HG03442 (cell line): ENCODE data around the gene ALG1.
A peak's percentile ranks its signal among the peaks of the same experiment; 100 is the strongest.
"Not testable (repeated sequence)": the region's sequence is repeated elsewhere in the genome, so short reads cannot be mapped to it uniquely, and the experiment has no call there.

Experiments
- ATAC-seq: cut with Tn5 transposase; IDR thresholded peaks from one replicate; pipeline ENCODE4 v1.9.1; 2021; ENCODE audit warnings: mild to moderate bottlenecking, moderate library complexity; ENCODE audit not compliant: unreplicated experiment

Gene ALG1

DNA sequence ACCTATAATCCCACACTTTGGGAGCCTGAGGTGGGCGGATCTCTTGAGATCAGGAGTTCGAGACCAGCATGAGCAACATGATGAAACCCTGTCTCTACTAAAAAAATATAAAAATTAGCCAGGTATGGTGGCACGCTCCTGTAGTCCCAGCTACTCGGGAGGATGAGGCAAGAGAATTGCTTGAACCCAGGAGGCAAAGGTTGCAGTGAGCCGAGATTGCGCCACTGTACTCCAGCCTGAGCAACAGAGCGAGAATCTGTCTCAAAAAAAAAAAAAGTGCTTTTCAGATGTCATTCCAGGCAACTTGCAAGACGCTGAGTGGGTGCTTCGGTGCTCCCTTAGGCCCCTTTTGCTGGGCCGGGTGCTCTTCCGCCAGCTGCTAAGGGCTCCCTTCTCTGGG, 27.1 kb upstream of the ALG1 start:
- not testable (repeated sequence) for ATAC-seq

DNA sequence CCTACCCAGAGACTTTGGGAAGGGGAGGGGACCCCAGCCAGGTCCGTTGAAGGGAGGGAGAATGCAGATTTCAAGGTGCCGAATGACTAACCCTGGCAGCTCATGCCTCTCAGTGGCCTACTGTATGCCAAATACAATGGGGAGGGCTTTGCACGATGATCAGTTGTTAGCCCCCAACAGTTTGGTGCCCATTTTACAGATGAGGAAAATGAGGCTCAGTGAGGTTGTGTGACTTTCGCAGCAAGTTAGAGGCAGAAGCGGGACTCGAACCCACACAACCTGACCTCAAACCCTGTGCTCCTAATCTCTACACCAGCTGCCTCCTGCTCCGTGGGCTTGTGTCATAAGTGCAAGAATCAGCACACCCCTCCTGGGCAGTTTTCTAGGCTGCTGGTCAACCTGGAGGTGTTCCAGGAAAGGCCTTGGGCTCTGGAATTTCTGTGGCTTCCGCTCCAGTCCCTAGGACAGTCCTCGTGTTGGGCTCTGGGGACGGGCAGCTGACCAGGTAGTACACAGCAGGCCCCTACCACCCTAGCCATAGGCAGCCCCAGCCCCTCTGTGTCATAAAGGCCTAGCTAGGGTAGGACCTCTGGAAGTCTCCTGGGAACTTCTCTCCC, 26.0 kb upstream of the ALG1 start:
- ATAC-seq = no peak

DNA sequence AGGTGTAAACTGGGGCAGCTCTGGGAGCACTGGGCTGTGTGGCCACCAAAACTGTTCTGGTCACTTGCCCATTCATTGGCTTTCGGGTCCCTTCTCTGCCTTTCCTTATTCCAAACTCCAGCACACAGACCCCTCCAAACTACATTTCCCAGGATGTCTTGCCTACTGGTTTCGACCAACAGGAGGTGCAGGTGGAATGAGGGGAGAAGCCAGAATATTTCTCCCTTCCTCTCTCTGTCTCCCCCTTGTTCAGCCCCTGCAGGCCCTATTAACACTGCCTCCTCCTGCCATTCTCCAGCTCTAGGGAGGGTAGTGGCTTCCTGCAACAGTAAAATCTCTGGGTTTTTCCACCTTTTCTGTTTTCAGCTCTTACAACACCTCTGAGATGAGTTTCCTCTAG, 24.7 kb upstream of the ALG1 start:
- ATAC-seq = no peak

DNA sequence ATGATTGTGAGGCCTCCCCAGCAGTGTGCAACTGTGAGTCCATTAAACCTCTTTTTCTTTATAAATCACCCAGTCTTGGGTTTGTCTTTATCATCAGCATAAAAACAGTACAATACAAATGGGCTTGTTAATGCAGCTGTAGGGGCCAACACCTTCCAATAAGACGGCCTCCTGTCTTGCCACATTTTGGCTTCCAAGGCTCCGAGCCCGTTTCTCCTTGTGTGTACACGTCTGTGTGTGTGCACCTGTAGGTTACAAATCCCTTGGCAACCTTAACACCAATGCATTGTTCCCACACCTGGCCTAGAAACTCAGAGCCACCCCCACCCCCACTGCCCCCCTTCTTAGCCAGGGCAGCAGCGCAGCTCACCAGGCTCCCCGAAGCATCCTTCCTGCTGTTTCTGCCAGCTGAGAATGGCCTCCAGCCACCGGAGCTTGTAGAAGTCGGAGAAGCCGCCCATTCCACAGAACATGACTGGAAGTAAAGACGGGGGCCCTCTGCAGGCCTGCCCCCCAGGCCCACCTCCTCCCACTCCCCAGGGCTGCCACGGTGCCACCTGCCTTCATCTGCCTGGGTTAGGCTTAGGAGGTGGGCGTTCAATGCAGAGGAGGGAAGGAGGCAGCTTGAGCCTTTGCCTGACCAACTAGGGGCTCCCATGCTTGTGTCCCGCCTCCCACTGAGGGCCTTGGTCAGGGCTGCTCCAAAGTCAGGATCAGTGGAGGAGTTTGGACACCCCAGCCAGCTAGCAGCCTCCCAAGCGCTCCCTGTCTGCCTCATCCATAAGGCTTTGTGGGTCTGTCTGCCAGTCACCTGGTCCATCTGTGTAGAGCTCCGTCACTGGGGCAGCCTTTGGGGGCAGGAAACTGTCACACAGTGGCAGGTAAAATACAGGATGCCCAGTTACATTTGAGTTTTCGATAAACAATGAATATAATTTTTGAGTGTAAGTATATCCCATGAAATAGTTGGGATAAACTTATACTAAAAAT, 16.5 kb upstream of the ALG1 start:
- no peak for ATAC-seq

DNA sequence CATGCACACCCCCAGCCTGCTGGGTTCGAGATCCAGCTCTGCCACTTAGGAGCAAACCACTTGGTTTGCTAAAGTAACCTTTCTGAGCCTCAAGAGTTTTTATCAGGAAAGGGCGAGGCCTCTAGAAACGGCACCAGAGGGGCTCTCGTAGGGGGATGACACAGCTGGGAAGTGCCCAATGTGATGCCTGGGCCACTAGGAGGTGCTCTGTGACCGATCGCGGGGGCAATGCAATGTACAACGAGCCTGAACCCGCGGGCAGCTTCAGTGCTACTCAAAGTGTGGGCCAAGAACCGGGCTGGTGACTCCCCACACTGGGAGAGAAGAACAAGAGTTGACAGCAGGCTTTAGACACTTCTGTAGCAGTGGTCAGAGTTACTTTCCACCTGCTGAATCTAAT, 15.3 kb upstream of the ALG1 start:
- ATAC-seq = no peak

DNA sequence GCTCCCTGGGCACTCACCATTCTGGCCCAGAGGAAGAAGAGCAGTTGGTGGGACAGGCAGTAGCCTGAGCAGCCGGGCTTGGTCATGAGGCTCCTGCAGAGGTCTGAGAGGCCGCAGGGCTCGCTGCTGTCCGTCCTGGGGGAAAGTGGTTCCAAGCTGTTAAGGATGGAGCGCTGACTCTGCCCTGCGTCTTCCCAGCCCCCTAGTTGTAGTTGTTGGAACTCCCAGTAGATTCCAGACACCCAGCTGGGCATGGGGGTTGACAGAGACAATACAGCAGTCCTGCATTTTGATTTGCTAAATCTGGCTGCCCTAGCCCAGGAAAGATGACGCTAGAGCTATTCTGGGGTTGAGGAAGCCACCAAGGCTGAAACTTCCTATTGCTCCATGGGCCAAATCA, 13.2 kb upstream of the ALG1 start:
- no peak for ATAC-seq

DNA sequence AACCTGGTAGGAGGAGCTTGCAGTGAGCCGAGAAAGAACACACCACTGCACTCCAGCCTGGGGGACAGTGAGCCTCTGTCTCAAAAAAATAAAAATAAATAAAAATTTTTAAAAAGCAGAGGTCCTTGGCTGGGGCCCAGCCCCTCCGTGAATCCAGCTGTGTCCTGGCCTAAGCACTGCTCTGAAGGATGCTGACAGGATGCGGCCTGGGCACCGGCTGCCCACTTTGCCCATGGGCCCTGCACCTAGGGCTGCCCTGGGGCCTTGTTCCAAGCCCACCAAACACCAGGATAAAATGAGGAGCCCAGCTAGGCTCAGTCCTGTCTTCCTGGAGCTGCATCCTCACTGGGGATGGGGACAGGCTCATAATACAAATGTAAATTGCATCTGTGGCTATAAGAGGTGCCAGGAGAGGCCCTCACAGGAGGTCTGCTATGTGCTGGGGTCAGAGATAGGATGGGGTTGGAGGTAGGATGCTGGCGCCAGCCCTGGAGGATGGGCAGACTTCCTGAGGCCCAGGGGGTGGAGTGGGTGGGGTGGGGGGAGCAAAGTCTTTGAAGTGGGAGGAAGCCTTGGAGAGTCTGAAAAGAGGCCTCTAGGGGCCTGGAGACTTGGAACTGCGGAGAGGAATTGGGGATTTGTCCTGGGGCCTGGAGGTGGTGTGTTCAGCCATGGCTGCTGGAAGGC, 12.1 kb upstream of the ALG1 start:
- no peak for ATAC-seq

DNA sequence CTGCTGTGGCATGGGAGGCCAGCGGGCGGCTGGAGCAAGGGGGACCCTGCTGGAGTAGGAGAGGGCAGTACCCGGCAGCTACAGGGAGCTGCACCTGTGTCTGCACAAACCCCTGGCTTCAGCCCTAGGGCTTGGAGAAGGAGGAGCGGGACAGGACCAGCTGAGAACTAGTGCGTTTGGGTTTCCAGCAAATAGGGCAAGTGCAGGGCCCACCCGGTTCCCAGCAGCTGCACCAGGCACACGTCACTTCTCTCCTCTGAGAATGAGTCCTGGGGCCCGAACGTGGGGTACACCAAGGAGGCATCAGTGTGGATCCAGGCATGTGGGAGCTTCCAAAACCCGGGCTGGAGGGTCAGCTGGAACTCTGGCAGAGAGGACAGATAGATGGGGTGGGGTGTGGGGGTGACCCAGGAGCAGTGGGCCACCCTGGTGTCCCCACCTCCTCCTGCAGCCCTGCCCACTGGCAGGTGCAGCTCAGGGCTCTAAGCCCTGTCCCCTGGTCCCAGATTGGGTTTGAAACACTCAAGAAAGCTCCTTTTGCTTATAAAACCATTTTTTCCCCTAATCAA, 11.5 kb upstream of the ALG1 start:
- ATAC-seq = no peak

DNA sequence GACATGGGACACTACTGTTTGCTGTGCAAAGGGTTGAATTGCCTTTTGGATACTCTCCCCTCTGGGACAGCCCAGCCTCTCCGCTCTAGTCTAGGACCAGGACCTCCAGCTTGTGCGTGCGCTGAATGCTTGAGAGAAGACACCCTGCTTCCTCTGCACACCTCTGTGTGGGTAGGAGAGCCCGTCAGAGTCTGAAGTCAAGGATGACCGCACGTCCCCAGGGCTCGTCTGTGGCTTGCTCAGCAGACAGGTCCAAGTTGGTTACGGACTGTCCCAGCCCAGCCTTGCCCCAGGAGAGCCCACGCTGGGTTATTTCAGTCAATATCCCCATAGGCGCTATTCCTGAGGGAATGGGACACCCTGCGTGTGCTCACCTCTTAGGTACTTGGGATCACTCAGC, 9.6 kb upstream of the ALG1 start:
- peak; percentile 78 for ATAC-seq

DNA sequence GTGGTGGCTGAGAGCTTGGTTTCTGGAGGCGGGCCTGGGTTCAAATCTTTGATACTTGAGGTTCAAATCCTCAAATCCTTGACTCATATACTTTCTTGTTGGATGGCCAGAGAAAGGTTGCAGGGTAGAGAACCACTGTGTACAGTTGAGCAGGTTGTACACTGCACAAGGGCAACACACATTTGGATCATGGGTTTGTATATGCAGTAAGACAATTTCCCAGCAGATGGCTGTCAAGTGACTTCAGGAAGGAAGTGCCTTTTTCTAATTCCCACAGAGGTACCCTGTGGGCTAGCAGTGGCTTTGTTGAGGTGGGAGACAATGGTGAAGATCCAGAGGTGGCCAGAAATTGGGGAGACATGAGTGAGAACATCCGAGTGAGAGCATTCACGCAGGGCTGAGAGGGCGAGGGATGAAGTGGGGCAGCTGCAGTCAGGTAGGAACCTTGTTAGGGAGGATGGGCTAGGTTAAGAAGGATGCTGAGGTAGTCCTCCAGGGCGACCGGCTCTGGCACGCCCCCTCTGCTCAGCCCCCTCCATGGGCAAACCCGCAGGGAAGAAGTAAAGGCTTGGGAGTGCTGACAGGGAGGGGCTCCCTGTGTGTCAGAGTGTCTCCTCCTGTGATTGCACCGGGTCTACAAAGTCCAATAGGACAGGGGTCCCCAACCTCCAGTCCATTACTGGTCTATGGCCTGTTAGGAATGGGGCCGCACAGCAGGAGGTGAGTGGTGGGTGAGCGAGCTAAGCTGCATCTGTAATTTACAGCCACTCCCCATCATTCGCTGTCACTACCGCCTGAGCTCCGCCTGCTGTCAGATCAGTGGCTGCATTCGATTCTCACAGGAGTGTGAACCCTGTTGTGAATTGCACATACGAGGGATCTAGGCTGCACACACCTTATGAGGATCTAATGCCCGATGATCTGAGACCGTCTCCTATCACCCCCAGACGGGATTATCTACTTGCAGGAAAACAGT, 8.6 kb upstream of the ALG1 start:
- no peak for ATAC-seq

DNA sequence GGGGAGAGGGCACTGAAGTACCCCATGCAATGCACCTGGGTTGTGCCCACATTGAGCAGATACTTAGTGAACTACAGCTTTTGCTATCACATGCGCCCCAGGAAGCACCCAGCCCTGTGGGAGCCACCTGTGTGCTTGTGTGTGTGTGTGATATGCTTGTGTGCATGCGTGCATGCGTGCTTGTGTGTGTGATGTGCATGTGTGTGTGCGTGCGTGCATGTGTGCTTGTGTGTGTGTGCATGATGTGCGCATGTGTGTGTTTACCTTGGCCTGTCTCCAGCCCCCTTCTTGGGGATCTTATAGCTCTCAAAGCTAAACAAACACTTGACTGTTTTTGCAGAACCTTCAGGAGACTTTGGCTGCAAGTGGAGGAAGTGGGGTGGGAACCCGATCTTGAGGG, 6.7 kb upstream of the ALG1 start:
- ATAC-seq = no peak

DNA sequence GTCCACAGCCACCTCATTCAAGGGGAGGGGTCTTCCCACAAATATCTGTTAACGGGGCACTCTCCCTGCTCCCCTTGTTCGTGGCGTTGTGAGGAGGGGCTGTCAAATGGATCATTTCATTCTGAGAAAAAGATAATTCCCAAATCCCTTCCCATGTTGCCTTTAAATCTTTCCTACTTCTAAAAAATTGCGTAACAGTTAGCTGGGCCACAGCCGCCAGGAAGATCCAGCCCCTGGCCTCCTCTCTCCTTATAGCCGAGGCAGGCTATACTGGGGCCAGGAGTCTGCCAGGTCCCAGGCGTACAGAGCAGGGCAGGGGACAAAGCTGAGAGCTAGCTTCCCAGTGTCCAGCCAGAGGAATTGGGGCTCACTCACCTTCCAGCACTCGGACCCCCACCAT, 6.3 kb upstream of the ALG1 start:
- no peak for ATAC-seq

DNA sequence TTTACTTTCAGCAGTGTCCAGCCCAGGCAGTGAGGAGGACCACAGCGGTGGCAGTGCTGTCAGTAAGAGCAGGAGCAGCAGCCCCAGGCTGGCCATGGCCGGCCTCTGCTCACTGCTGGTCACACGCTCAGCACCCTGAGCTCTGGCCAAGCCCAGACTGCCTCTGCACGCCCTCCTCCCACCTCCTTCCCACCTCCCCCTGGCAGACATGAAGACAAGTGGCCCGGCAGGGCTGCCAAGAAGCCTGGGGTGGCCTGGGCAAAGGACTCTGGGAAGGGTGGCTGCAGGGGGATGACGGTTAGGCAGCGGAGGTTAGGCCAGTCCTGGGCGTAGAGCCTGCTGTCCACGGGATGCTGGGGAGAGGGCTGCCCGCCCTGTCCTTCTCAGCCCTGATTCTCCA, 5.8 kb upstream of the ALG1 start, which contains the start of gene C16orf89:
Gene C16orf89 (minus strand): TSS at position 144 of the 400 bp plus-strand sequence. CDS start 48 bp downstream, at position 96.
- no peak for ATAC-seq

DNA sequence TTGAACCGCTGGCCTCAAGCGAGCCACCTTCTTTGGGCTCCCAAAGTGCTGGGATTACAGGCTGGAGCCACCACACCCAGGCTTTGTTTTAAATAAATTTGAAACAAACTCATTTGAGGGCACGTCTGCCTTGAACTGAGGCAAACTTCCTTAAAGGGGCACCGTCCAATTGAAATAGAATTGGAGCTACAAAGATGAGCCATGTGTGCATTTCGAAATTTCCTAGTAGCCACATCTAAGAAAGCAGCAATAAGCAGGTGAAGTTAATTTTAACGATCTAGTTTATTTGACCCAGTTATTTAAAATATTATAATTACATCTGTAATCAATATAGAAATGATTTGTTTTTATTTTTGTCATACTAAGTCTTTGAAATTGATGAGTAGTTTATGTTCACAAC, 5.1 kb upstream of the ALG1 start:
- ATAC-seq = no peak

DNA sequence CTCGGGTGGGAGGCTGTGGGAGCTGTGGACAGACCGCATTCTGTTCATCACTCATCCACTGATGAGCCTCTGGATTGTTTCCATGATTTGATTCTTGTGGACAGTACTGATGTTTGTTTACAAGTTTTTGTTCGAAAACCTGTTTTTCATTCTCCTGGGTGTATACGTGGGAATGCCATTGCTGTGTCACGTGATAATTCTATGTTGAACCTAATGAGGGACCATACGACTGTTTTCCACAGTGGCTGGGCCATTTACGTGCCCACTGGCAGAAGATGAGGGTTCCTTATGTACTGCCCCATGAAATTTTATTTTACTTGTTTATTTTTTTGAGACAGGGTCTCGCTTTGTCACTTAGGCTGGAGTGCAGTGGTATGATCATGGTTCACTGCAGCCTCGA, 2.6 kb upstream of the ALG1 start:
- no peak for ATAC-seq

DNA sequence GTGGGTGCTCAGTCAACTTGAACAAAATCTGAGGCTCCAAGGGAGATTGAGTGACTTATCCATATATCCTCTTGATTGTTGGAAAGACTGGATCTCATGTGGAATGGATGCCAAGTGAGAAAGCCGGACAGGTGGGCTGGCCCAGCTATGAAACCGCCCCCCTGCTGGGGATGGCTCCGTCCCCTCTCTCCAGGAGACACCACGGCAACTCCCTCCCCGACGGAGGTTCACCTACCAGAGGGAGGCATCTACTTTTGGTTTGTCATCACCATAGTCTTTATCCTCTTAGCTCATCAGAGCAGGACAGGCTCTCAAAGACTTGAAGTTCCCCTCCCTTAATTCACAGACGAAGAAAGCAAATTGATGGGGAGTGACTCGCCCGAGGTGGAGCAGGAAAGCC, 1.8 kb upstream of the ALG1 start:
- ATAC-seq = no peak

DNA sequence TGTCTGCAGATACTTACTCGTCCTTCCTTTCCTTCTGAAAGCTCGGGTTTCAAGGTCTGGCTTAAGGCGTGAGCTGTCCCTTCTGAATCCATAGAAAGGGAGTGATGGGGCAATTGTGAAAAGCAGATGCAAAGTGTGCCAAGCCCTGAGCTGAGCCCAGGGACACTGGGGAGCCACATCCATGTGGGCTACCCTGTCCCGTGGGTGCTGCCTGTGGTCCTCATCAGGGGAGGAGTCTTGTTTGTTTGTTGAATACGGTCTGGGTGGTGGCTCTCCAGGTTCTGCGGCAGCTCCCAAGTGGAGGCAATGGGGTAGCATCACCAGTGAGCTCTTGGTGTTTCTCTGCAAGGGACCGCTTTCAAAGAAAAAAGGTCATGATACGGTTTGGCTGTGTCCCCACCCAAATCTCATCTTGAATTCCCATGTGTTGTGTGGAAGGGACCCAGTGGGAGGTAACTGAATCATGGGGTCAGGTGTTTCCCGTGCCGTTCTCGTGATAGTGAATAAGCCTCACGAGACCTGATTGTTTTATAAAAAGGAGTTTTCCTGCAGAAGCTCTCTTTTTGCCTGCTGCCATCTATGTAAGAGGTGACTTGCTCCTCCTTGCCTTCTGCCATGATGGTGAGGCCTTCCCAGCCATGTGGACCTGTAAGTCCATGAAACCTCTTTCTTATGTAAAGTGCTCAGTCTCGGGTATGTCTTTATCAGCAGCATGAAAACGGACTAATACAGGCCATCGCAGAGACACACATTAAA, 1.0 kb upstream of the ALG1 start:
- ATAC-seq = no peak

DNA sequence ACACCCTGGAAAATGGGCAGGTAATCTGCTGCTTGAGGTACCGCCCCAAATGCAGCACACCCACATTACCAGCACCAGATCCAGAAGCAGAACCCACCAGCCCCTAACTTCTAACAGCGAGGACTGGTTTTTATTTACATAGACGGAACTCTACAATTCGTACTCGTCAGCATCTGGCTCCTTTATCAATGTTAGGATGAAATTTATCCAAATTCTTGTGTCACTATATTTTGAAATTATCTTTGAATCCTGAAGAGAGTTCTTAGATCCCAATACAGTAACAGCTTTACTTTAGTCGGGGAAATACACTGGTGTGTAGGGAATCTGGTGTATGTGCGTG, 332 bp upstream of the ALG1 start:
- ATAC-seq = no peak
